Testis (tissue), 2 donors: Measurements from ENCODE around the gene IRF2BPL.

Experiments
- CTCF ChIP-seq, 3 experiments: fragments of 450-650 bp in 2 of 3; fragments of 200-600 bp in 1 of 3; sonication (generic) in 1 of 3; IDR thresholded peaks; one replicate each; pipeline ENCODE4 v1.5.1; 2016 to 2019; ENCODE audit warnings: antibody characterized with exemption in 3 of 3, mild to moderate bottlenecking in 2 of 3, moderate library complexity in 1 of 3
- POLR2A ChIP-seq: fragments of 450-650 bp; IDR thresholded peaks from one replicate; pipeline ENCODE4 v1.6.1; 2017; ENCODE audit warnings: antibody characterized with exemption, mild to moderate bottlenecking, moderate library complexity

- TF ChIP-seq CTCF (IDR thresholded peaks at IDR 0.05) (no peak), POLR2A (no peak)
Measured at GRCh38 chr14:77037938-77038568, 9.5 kb upstream of the IRF2BPL start.
